GM18951 (cell line): Measurements from ENCODE around the gene CFAP61.

Experiments used
- POLR2A ChIP-seq: IDR thresholded peaks from 4 replicates; pipeline ENCODE4 v1.6.1; 2011; ENCODE audit warnings: mild to moderate bottlenecking; ENCODE audit not compliant: insufficient read length, insufficient read depth; ENCODE audit errors: extremely low read depth
- in situ Hi-C: fragments of 300-500 bp; cut with MboI; formaldehyde crosslinking; loops from one replicate; pipeline ENCODE4 v1.12.0; 2022; ENCODE audit warnings: low sequenced_read_pairs, mixed read lengths, inconsistent platforms; ENCODE audit not compliant: unreplicated experiment

The CFAP61 gene

GRCh38 chr20:20289331-20289730 is 237.0 kb downstream of the CFAP61 start:
- in situ Hi-C loops, result no loop called here
- TF ChIP-seq POLR2A, result no peak

- in situ Hi-C loops, result no loop called here
- no peak for TF ChIP-seq POLR2A
Measured at GRCh38 chr20:20292472-20292871, 240.1 kb downstream of the CFAP61 start.

GRCh38 chr20:20293141-20293540 is 240.8 kb downstream of the CFAP61 start:
- no peak for TF ChIP-seq POLR2A

GRCh38 chr20:20293691-20294385 is 241.5 kb downstream of the CFAP61 start:
- in situ Hi-C loops, result no loop called here
- TF ChIP-seq POLR2A, result no peak

More at GRCh38 chr20:20293141-20293540, 240.8 kb downstream of the CFAP61 start:
- in situ Hi-C loops, result no loop called here

GRCh38 chr20:20295621-20296498 is 243.5 kb downstream of the CFAP61 start:
- in situ Hi-C loops, result no loop called here
- no peak for TF ChIP-seq POLR2A

- TF ChIP-seq POLR2A, result no peak
- in situ Hi-C loops, result no loop called here
Measured at GRCh38 chr20:20297181-20297580, 244.8 kb downstream of the CFAP61 start.

GRCh38 chr20:20297752-20298151 is 245.4 kb downstream of the CFAP61 start:
- in situ Hi-C loops, result no loop called here
- TF ChIP-seq POLR2A, result no peak

GRCh38 chr20:20299904-20300303 is 247.6 kb downstream of the CFAP61 start:
- in situ Hi-C loops, result no loop called here
- no peak for TF ChIP-seq POLR2A

- no peak for TF ChIP-seq POLR2A
- in situ Hi-C loops, result no loop called here
Measured at GRCh38 chr20:20303320-20303719, 251.0 kb downstream of the CFAP61 start.

- in situ Hi-C loops, result no loop called here
- no peak for TF ChIP-seq POLR2A
Measured at GRCh38 chr20:20303742-20304141, 251.4 kb downstream of the CFAP61 start.

- in situ Hi-C loops, result no loop called here
- TF ChIP-seq POLR2A, result no peak
Measured at GRCh38 chr20:20304942-20305341, 252.6 kb downstream of the CFAP61 start.

GRCh38 chr20:20312562-20312961 is 260.2 kb downstream of the CFAP61 start:
- in situ Hi-C loops, result no loop called here
- no peak for TF ChIP-seq POLR2A

GRCh38 chr20:20317195-20317594 is 264.9 kb downstream of the CFAP61 start:
- in situ Hi-C loops, result no loop called here
- no peak for TF ChIP-seq POLR2A
